Keratinocyte (primary cell): Measurements from ENCODE around the gene LRRC2. TPM values are rescaled to one million over a fixed set of nuclear protein-coding genes. Genes with fewer than 3 reads are reported as not detected.

Experiments
- DNase-seq: peaks from one replicate; pipeline ENCODE4 v3.0.0-alpha.2; 2011; ENCODE audit warnings: low read depth, missing footprints, low spot score
- FAIRE-seq: peaks from 2 replicates; lab custom pipeline; 2011; peaks lifted over from hg19 to GRCh38; lab: Jason Lieb, UNC
- H2AFZ ChIP-seq: 2 replicates; pipeline ENCODE4 v1.6.0; 2012; ENCODE audit warnings: low read length, control low read depth, inconsistent platforms; ENCODE audit not compliant: control insufficient read depth
- H3K27ac ChIP-seq: 2 replicates; pipeline ENCODE4 v1.5.1; 2011; ENCODE audit warnings: low read length; ENCODE audit not compliant: control insufficient read depth, insufficient read depth
- H3K27me3 ChIP-seq: 3 replicates; pipeline ENCODE4 v1.6.0; 2011; ENCODE audit warnings: low read length; ENCODE audit not compliant: control insufficient read depth, insufficient read depth; ENCODE audit errors: extremely low read depth
- H3K36me3 ChIP-seq, 2 experiments: 2 replicates in 1 of 2; 3 replicates in 1 of 2; pipeline ENCODE4 v1.5.1; 2011; ENCODE audit warnings: low read length in 2 of 2, mild to moderate bottlenecking in 1 of 2; ENCODE audit not compliant: control insufficient read depth in 2 of 2, insufficient read depth in 2 of 2; ENCODE audit errors: extremely low read depth in 1 of 2
- H3K4me1 ChIP-seq: 3 replicates; pipeline ENCODE4 v1.5.1; 2011; ENCODE audit warnings: low read length; ENCODE audit not compliant: control insufficient read depth, insufficient read depth; ENCODE audit errors: extremely low read depth
- H3K4me2 ChIP-seq: 3 replicates; pipeline ENCODE4 v1.6.0; 2011; ENCODE audit warnings: low read depth, low read length; ENCODE audit not compliant: control insufficient read depth, insufficient read depth; ENCODE audit errors: extremely low read depth
- H3K4me3 ChIP-seq, 3 experiments: fragments of 200-600 bp in 1 of 3; sonication (generic) in 1 of 3; 2 replicates in 2 of 3; 3 replicates in 1 of 3; pipeline ENCODE4 v1.5.1; 2011 to 2016; ENCODE audit warnings: low read length in 3 of 3, mild to moderate bottlenecking in 3 of 3, control low read depth in 2 of 3, inconsistent platforms in 1 of 3, low read depth in 1 of 3, mixed read lengths in 1 of 3, mixed run types in 1 of 3, moderate library complexity in 1 of 3; ENCODE audit not compliant: control insufficient read depth in 2 of 3, insufficient read depth in 2 of 3; ENCODE audit errors: extremely low read depth in 1 of 3
- H3K79me2 ChIP-seq: 2 replicates; pipeline ENCODE4 v1.6.0; 2012; ENCODE audit warnings: low read length; ENCODE audit not compliant: control insufficient read depth, insufficient read depth
- H3K9ac ChIP-seq: 3 replicates; pipeline ENCODE4 v1.6.0; 2011; ENCODE audit warnings: low read length; ENCODE audit not compliant: control insufficient read depth, insufficient read depth; ENCODE audit errors: extremely low read depth
- H3K9me1 ChIP-seq: 3 replicates; pipeline ENCODE4 v1.6.0; 2011; ENCODE audit warnings: low read length; ENCODE audit not compliant: control insufficient read depth, insufficient read depth; ENCODE audit errors: extremely low read depth
- H3K9me3 ChIP-seq: 2 replicates; pipeline ENCODE4 v1.5.1; 2012; ENCODE audit warnings: low read depth, low read length; ENCODE audit not compliant: control insufficient read depth
- H4K20me1 ChIP-seq: 3 replicates; pipeline ENCODE4 v1.6.0; 2011; ENCODE audit warnings: low read length; ENCODE audit not compliant: control insufficient read depth, insufficient read depth; ENCODE audit errors: extremely low read depth
- CTCF ChIP-seq, 3 experiments: IDR thresholded peaks in 1 of 3; conservative IDR thresholded peaks in 1 of 3; optimal IDR thresholded peaks in 1 of 3; 2 replicates in 2 of 3; 3 replicates in 1 of 3; pipeline versions ENCODE3 to v1.5.1; 2011; ENCODE audit warnings: low read length in 3 of 3, mild to moderate bottlenecking in 3 of 3, moderate library complexity in 2 of 3, control low read depth in 1 of 3, inconsistent platforms in 1 of 3; ENCODE audit not compliant: insufficient read depth in 2 of 3; ENCODE audit errors: extremely low read depth in 1 of 3
- EZH2 ChIP-seq: IDR thresholded peaks from one replicate; pipeline ENCODE4 v1.6.1; 2012; ENCODE audit warnings: inconsistent platforms, mild to moderate bottlenecking, low read length, moderate library complexity
- dilution Hi-C: fragments of 300-500 bp; cut with MboI; formaldehyde crosslinking; loops from one replicate; pipeline ENCODE4 v1.7.0; 2020; ENCODE audit warnings: low sequenced_read_pairs; ENCODE audit not compliant: extremely low pct_ligation_motif_present
- polyA plus RNA-seq, 5 experiments: library from polyadenylated mRNA; depleted of rRNA in 3 of 5; stranded (reverse) in 3 of 5; stranded (forward) in 1 of 5; unstranded in 1 of 5; fragments of >200 nt; gene quantifications; 1 replicate in 1 of 5; 2 replicates in 3 of 5; 3 replicates in 1 of 5; pipeline versions ENCODE4 v1.2.1 to v1.2.3, GENCODE V29; 2011 to 2012; ENCODE audit warnings: missing spikeins in 2 of 5, low read depth in 1 of 5, low replicate concordance in 1 of 5

The LRRC2 gene
- polyA plus RNA-seq, 1 donor (not counting 4 experiments of a cell fraction or from before 2014, with no cell fraction given), result 0.51 TPM

- dilution Hi-C loops, result no loop called here
- no peak for FAIRE-seq
- Histone ChIP-seq H3K9me3 (no peaks in the 10 kb centered on the region), H2AFZ (no peak overlapping the region), H3K4me3 (no peak overlapping the region), H3K9ac (no peak overlapping the region), H3K27ac (no peak overlapping the region), H3K79me2 (no peaks in the 10 kb centered on the region), H3K4me2 (no peak overlapping the region), H3K27me3 (no peaks in the 10 kb centered on the region), H3K36me3 (no peaks in the 10 kb centered on the region), H3K9me1 (no peaks in the 10 kb centered on the region), H4K20me1 (no peaks in the 10 kb centered on the region), H3K4me1 (peaks cover 7% of the 10 kb centered on the region)
- no peak for DNase-seq
- no peak for TF ChIP-seq EZH2
- TF ChIP-seq CTCF (optimal IDR thresholded peaks at IDR 0.05 in 1 of 3, IDR thresholded peaks at IDR 0.05 in 1 of 3, conservative IDR thresholded peaks at IDR 0.05 in 1 of 3; ENCODE audit: extremely low read depth in 1 of 3, insufficient read depth in 2 of 3, low read length in 3 of 3), result no peak
Measured at GRCh38 chr3:46503200-46503874, 62.8 kb downstream of the LRRC2 start.

- no peaks in the 10 kb centered on the region for H3K9me1 ChIP-seq
- no peaks in the 10 kb centered on the region for H4K20me1 ChIP-seq
- no peak overlapping the region for H3K27ac ChIP-seq
- TF ChIP-seq CTCF (optimal IDR thresholded peaks at IDR 0.05 in 1 of 3, IDR thresholded peaks at IDR 0.05 in 1 of 3, conservative IDR thresholded peaks at IDR 0.05 in 1 of 3; ENCODE audit: extremely low read depth in 1 of 3, insufficient read depth in 2 of 3, low read length in 3 of 3), result no peak
- TF ChIP-seq EZH2, result no peak
- FAIRE-seq (no peak), DNase-seq (no peak)
- dilution Hi-C loops, result no loop called here
- no peak overlapping the region for H3K4me2 ChIP-seq
- no peaks in the 10 kb centered on the region for H3K27me3 ChIP-seq
- no peaks in the 10 kb centered on the region for H3K79me2 ChIP-seq
- no peak overlapping the region for H2AFZ ChIP-seq
- H3K9me3 ChIP-seq, result no peaks in the 10 kb centered on the region
- no peak overlapping the region for H3K9ac ChIP-seq
- H3K36me3 ChIP-seq, result no peaks in the 10 kb centered on the region
- H3K4me3 ChIP-seq, result no peak overlapping the region
- H3K4me1 ChIP-seq, result peaks cover 7% of the 10 kb centered on the region
Measured at GRCh38 chr3:46501702-46502101, 64.4 kb downstream of the LRRC2 start.
